H1 (cell line): ENCODE results near the gene NBPF1. TPM values are rescaled to one million over a fixed set of nuclear protein-coding genes. Genes with fewer than 3 reads are reported as not detected.
A peak's percentile ranks its signal among the peaks of the same experiment; 100 is the strongest.

Experiments
- ASH2L ChIP-seq: fragments of 200-600, 300-600 bp; sonication (generic); IDR thresholded peaks from one replicate; pipeline ENCODE4 v1.7.1; 2017; ENCODE audit warnings: low read length
- BACH1 ChIP-seq: IDR thresholded peaks from 2 replicates; pipeline ENCODE4 v1.6.1; 2012; ENCODE audit warnings: low read length, improper control_type of control experiment
- CHD2 ChIP-seq: IDR thresholded peaks from 2 replicates; pipeline ENCODE4 v1.6.1; 2012; ENCODE audit warnings: low read length, improper control_type of control experiment
- CTCF ChIP-seq, 3 experiments: IDR thresholded peaks; 1 replicate in 2 of 3; 2 replicates in 1 of 3; pipeline versions ENCODE4 v1.5.1 to v1.6.1; 2011; ENCODE audit warnings: low read length in 3 of 3, mild to moderate bottlenecking in 3 of 3, inconsistent platforms in 2 of 3, low read depth in 1 of 3, moderate library complexity in 1 of 3; ENCODE audit not compliant: insufficient read depth in 1 of 3; ENCODE audit errors: control extremely low read depth in 1 of 3
- NRF1 ChIP-seq: IDR thresholded peaks from 2 replicates; pipeline ENCODE4 v1.6.1; 2011; ENCODE audit warnings: mild to moderate bottlenecking, low read depth, low read length, improper control_type of control experiment
- PHF8 ChIP-seq: fragments of 200-600 bp; sonication (generic); conservative IDR thresholded peaks from 2 replicates; pipeline ENCODE4 v1.7.1; 2012; ENCODE audit warnings: low read depth, mild to moderate bottlenecking, inconsistent platforms, low read length, moderate library complexity
- POLR2AphosphoS5 ChIP-seq: IDR thresholded peaks from 2 replicates; pipeline ENCODE4 v1.6.1; 2011; ENCODE audit warnings: low read depth, low read length
- RAD21 ChIP-seq, 2 experiments: IDR thresholded peaks in 1 of 2; conservative IDR thresholded peaks in 1 of 2; 2 replicates each; pipeline ENCODE4 v1.6.1; 2011; ENCODE audit warnings: low read depth in 2 of 2, low read length in 2 of 2, improper control_type of control experiment in 1 of 2, inconsistent platforms in 1 of 2, mild to moderate bottlenecking in 1 of 2, moderate library complexity in 1 of 2
- RBBP5 ChIP-seq: IDR thresholded peaks from 2 replicates; pipeline ENCODE4 v1.7.1; 2012; ENCODE audit warnings: low read depth, mild to moderate bottlenecking, inconsistent platforms, low read length, moderate library complexity, borderline replicate concordance
- RNF2 ChIP-seq: fragments of 200-900, 300-1000 bp; sonication (generic); IDR thresholded peaks from 2 replicates; pipeline ENCODE4 v1.7.1; 2016; ENCODE audit warnings: borderline replicate concordance, low read depth, mild to moderate bottlenecking, antibody characterized with exemption, low read length; ENCODE audit not compliant: poor library complexity, severe bottlenecking; ENCODE audit errors: missing control alignments
- SIN3A ChIP-seq, 2 experiments: IDR thresholded peaks in 1 of 2; conservative IDR thresholded peaks in 1 of 2; 2 replicates each; pipeline ENCODE4 v1.6.1; 2011 to 2012; ENCODE audit warnings: low read length in 2 of 2, improper control_type of control experiment in 1 of 2, low read depth in 1 of 2, mild to moderate bottlenecking in 1 of 2
- SP4 ChIP-seq: IDR thresholded peaks from 2 replicates; pipeline ENCODE4 v1.6.1; 2012; ENCODE audit warnings: low read length, inconsistent platforms
- SRF ChIP-seq: IDR thresholded peaks from 2 replicates; pipeline ENCODE4 v1.6.1; 2011; ENCODE audit warnings: mild to moderate bottlenecking, low read depth, low read length, moderate library complexity
- TAF1 ChIP-seq: IDR thresholded peaks from 2 replicates; pipeline ENCODE4 v1.6.1; 2011; ENCODE audit warnings: mild to moderate bottlenecking, low read depth, low read length
- TBP ChIP-seq: IDR thresholded peaks from 2 replicates; pipeline ENCODE4 v1.6.1; 2011; ENCODE audit warnings: low read depth, low read length, improper control_type of control experiment
- TCF12 ChIP-seq: IDR thresholded peaks from 2 replicates; pipeline ENCODE4 v1.6.1; 2011; ENCODE audit warnings: low read depth, mild to moderate bottlenecking, low read length
- polyA plus RNA-seq, 7 experiments: library from polyadenylated mRNA; depleted of rRNA in 3 of 7; stranded (reverse) in 5 of 7; unstranded in 2 of 7; fragments of >200 nt in 5 of 7; fragments of 200-250 nt in 2 of 7; gene quantifications; 1 replicate in 5 of 7; 2 replicates in 1 of 7; 4 replicates in 1 of 7; pipeline versions ENCODE4 v1.2.1 to v1.2.3, GENCODE V29; 2011 to 2013; ENCODE audit warnings: missing spikeins in 2 of 7, mixed read lengths in 2 of 7
- total RNA-seq: library from RNA; stranded (reverse); fragmentation: NEBNext Ultra II Directional; extraction: Animal tissue kit (Norgen Biotek cat#: 25700); gene quantifications from 2 replicates; pipeline ENCODE4 v1.2.1, GENCODE V29; 2021
- TF ChIP-seq, protein P1 (sequence below): IDR thresholded peaks from 2 replicates; pipeline ENCODE4 v1.6.1; 2012; ENCODE audit warnings: low read length, inconsistent platforms
- TF ChIP-seq, protein P2 (sequence below): IDR thresholded peaks from 2 replicates; pipeline ENCODE4 v1.6.1; 2012; ENCODE audit warnings: inconsistent platforms

Gene NBPF1
- total and polyA plus RNA-seq, 2 of the 8 experiments (the other 6 are each of a cell fraction or from before 2014, with no cell fraction given), result 9.6 to 19.3 TPM

- peak; percentile 88 for TF ChIP-seq CHD2
- peak; percentile 95 for TF ChIP-seq POLR2AphosphoS5
- TF ChIP-seq TBP, result peak; percentile 88
- peak; percentile 24; the same call in 1 of the 2 replicates for TF ChIP-seq TCF12
- TF ChIP-seq RBBP5, result peak; percentile 97
- TF ChIP-seq ASH2L, result peak; percentile 100
- TF ChIP-seq SRF, result peak; percentile 34; the same call in 1 of the 2 replicates
- peak; percentile 95 for TF ChIP-seq NRF1
- TF ChIP-seq BACH1, result peak; percentile 74; the same call in 1 of the 2 replicates
- peak; percentile 95 for TF ChIP-seq PHF8
- peak; percentile 89 for TF ChIP-seq TAF1
- TF ChIP-seq RAD21 (IDR thresholded peaks at IDR 0.05 in 1 of 2, conservative IDR thresholded peaks at IDR 0.05 in 1 of 2; ENCODE audit: low read depth in 2 of 2, low read length in 2 of 2), result peak in 1 of 2 experiments; percentile 21; a peak in 1 of 4 replicates
- peak in 1 of 2 experiments; percentile 68; a peak in 1 of 4 replicates for TF ChIP-seq SIN3A (conservative IDR thresholded peaks at IDR 0.05 in 1 of 2, IDR thresholded peaks at IDR 0.05 in 1 of 2; ENCODE audit: low read depth in 1 of 2, low read length in 2 of 2)
- TF ChIP-seq, protein P1, sequence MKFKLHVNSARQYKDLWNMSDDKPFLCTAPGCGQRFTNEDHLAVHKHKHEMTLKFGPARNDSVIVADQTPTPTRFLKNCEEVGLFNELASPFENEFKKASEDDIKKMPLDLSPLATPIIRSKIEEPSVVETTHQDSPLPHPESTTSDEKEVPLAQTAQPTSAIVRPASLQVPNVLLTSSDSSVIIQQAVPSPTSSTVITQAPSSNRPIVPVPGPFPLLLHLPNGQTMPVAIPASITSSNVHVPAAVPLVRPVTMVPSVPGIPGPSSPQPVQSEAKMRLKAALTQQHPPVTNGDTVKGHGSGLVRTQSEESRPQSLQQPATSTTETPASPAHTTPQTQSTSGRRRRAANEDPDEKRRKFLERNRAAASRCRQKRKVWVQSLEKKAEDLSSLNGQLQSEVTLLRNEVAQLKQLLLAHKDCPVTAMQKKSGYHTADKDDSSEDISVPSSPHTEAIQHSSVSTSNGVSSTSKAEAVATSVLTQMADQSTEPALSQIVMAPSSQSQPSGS, result peak; percentile 81; the same call in 1 of the 2 replicates
- TF ChIP-seq, protein P2, sequence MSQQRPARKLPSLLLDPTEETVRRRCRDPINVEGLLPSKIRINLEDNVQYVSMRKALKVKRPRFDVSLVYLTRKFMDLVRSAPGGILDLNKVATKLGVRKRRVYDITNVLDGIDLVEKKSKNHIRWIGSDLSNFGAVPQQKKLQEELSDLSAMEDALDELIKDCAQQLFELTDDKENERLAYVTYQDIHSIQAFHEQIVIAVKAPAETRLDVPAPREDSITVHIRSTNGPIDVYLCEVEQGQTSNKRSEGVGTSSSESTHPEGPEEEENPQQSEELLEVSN, result peak; percentile 91
- peak; percentile 18 for TF ChIP-seq RNF2
- TF ChIP-seq SP4, result peak; percentile 95
- TF ChIP-seq CTCF (IDR thresholded peaks at IDR 0.05; ENCODE audit: control extremely low read depth in 1 of 3, insufficient read depth in 1 of 3, low read depth in 1 of 3, low read length in 3 of 3), result peak in 2 of 3 experiments; percentile 29 to 58; a peak in 2 of 4 replicates
Observed at GRCh38 chr1:16644482-16645270, 31.3 kb upstream of the NBPF1 start (continued).
